Fibroblast of pulmonary artery (primary cell): ENCODE results near the gene RBMY1A1.
"Not testable (repeated sequence)": the region's sequence is repeated elsewhere in the genome, so short reads cannot be mapped to it uniquely, and the experiment has no call there.

ENCODE experiments used
- DNase-seq: peaks from one replicate; pipeline ENCODE4 v3.0.0-alpha.2; 2010; ENCODE audit warnings: low read depth
- H3K4me3 ChIP-seq: replicated peaks from 2 replicates; pipeline ENCODE4 v1.5.1; 2011; ENCODE audit warnings: low read depth, mild to moderate bottlenecking, control low read depth, low read length, moderate library complexity
- CTCF ChIP-seq: IDR thresholded peaks from 2 replicates; pipeline ENCODE4 v1.5.1; 2011; ENCODE audit warnings: mild to moderate bottlenecking, control low read depth, low read length, inconsistent platforms; ENCODE audit errors: missing control alignments

The RBMY1A1 gene

GRCh38 chrY:21534579-21534978 is at the start of gene RBMY1A1:
TSS of gene RBMY1A1 (plus strand) at chrY:21534879. CDS start at chrY:21536892, 2,013 bp downstream.
- DNase-seq = not testable (repeated sequence)

GRCh38 chrY:21511038-21511437 is 23.6 kb upstream of the RBMY1A1 start, which contains the start of gene RBMY1B:
TSS of gene RBMY1B (plus strand) at chrY:21511338. CDS start at chrY:21513351, 2,013 bp downstream.
- DNase-seq, H3K4me3 ChIP-seq: not testable (repeated sequence)

More at GRCh38 chrY:21534579-21534978, at the start of gene RBMY1A1:
- H3K4me3 ChIP-seq = not testable (repeated sequence)

- not testable (repeated sequence) for H3K4me3 ChIP-seq, DNase-seq
Observed at GRCh38 chrY:21559316-21559984, 24.8 kb downstream of the RBMY1A1 start.

- TF ChIP-seq CTCF = no peak
- H3K4me3 ChIP-seq = no peak overlapping the region
- DNase-seq = no peak
Observed at GRCh38 chrY:21585449-21585848, 50.8 kb downstream of the RBMY1A1 start.

GRCh38 chrY:21586454-21586853 is 51.8 kb downstream of the RBMY1A1 start:
- not testable (repeated sequence) for H3K4me3 ChIP-seq, DNase-seq

- H3K4me3 ChIP-seq = no peak overlapping the region
- no peak for DNase-seq
- TF ChIP-seq CTCF = no peak
Observed at GRCh38 chrY:21592059-21592458, 57.4 kb downstream of the RBMY1A1 start.

- DNase-seq, H3K4me3 ChIP-seq: not testable (repeated sequence)
Observed at GRCh38 chrY:21596287-21596686, 61.6 kb downstream of the RBMY1A1 start.
